GM23338 (cell line): ENCODE data around the gene C12orf43. TPM values are rescaled to one million over a fixed set of nuclear protein-coding genes. Genes with fewer than 3 reads are reported as not detected.

ENCODE experiments used
- ATAC-seq: fragments of 200-7000 bp; cut with Tn5 transposase; 3 replicates; pipeline ENCODE4 v1.9.1; 2020
- DNase-seq: peaks from one replicate; pipeline ENCODE4 v3.0.0-alpha.2; 2015; ENCODE audit warnings: low spot score
- H2AFZ ChIP-seq: fragments of 200-600 bp; sonication (generic); 2 replicates; pipeline ENCODE4 v1.8.0; 2016; ENCODE audit warnings: antibody characterized with exemption, mild to moderate bottlenecking, moderate library complexity
- H3F3A ChIP-seq: fragments of 200-600 bp; sonication (generic); replicated peaks from 2 replicates; pipeline ENCODE4 v1.8.0; 2017; ENCODE audit warnings: antibody characterized with exemption, mixed run types, low read depth
- H3K27ac ChIP-seq: fragments of 200-600 bp; sonication (generic); 2 replicates; pipeline ENCODE4 v1.6.1; 2016; ENCODE audit warnings: low read depth
- H3K27me3 ChIP-seq: fragments of 200-600 bp; sonication (generic); 2 replicates; pipeline ENCODE4 v1.8.0; 2016; ENCODE audit warnings: mild to moderate bottlenecking, mixed run types, moderate library complexity; ENCODE audit not compliant: insufficient read depth
- H3K36me3 ChIP-seq: fragments of 200-600 bp; sonication (generic); 2 replicates; pipeline ENCODE4 v1.8.0; 2016; ENCODE audit warnings: mild to moderate bottlenecking; ENCODE audit not compliant: insufficient read depth
- H3K4me1 ChIP-seq: fragments of 200-600 bp; sonication (generic); 2 replicates; pipeline ENCODE4 v1.8.0; 2016; ENCODE audit warnings: mild to moderate bottlenecking, moderate library complexity; ENCODE audit not compliant: insufficient read depth
- H3K4me2 ChIP-seq: fragments of 200-600 bp; sonication (generic); 2 replicates; pipeline ENCODE4 v1.7.1; 2017; ENCODE audit warnings: mixed run types
- H3K4me3 ChIP-seq: fragments of 200-600 bp; sonication (generic); 2 replicates; pipeline ENCODE4 v1.6.1; 2016; ENCODE audit warnings: mixed run types
- H3K79me2 ChIP-seq: fragments of 200-600 bp; sonication (generic); replicated peaks from 2 replicates; pipeline ENCODE4 v1.8.0; 2017; ENCODE audit warnings: mild to moderate bottlenecking; ENCODE audit not compliant: insufficient read depth
- H3K9me2 ChIP-seq: fragments of 200-600 bp; sonication (generic); 2 replicates; pipeline ENCODE4 v1.8.0; 2017; ENCODE audit not compliant: insufficient read depth
- H4K20me1 ChIP-seq: fragments of 200-600 bp; sonication (generic); replicated peaks from 2 replicates; pipeline ENCODE4 v1.8.0; 2017; ENCODE audit warnings: mild to moderate bottlenecking; ENCODE audit not compliant: insufficient read depth
- H3K27ac Mint-ChIP-seq: 2 replicates; pipeline ENCODE4 v1.8.0; 2020; ENCODE audit warnings: inconsistent platforms, mild to moderate bottlenecking, moderate library complexity, mixed read lengths
- H3K27me3 Mint-ChIP-seq: 3 replicates; pipeline ENCODE4 v1.8.0; 2022; ENCODE audit warnings: low read depth, mild to moderate bottlenecking, moderate library complexity, mixed read lengths, inconsistent platforms; ENCODE audit not compliant: insufficient read depth, poor library complexity
- H3K36me3 Mint-ChIP-seq: 3 replicates; pipeline ENCODE4 v1.8.0; 2021; ENCODE audit warnings: low read depth, mild to moderate bottlenecking, inconsistent platforms, moderate library complexity, mixed read lengths
- H3K4me1 Mint-ChIP-seq: 3 replicates; pipeline ENCODE4 v1.8.0; 2020; ENCODE audit warnings: mild to moderate bottlenecking, inconsistent platforms, mixed read lengths
- H3K4me3 Mint-ChIP-seq: 3 replicates; pipeline ENCODE4 v1.8.0; 2021; ENCODE audit warnings: moderate library complexity, mild to moderate bottlenecking, inconsistent platforms, mixed read lengths
- H3K9me3 Mint-ChIP-seq: 3 replicates; pipeline ENCODE4 v1.8.0; 2020; ENCODE audit warnings: moderate library complexity, mild to moderate bottlenecking, inconsistent platforms, mixed read lengths
- CREB1 ChIP-seq: fragments of 250-450 bp; sonication (Bioruptor Pico); IDR thresholded peaks from 2 replicates; pipeline ENCODE4 v1.5.0; 2020; ENCODE audit warnings: low read depth, mild to moderate bottlenecking, moderate library complexity
- CTCF ChIP-seq, 2 experiments: fragments of 200-600 bp in 1 of 2; sonication (generic) in 1 of 2; conservative IDR thresholded peaks; 2 replicates each; pipeline versions ENCODE4 v1.5.1 to v1.6.1; 2016 to 2017; ENCODE audit warnings: antibody characterized with exemption in 2 of 2, low read depth in 2 of 2, mild to moderate bottlenecking in 2 of 2, moderate library complexity in 1 of 2
- ETS1 ChIP-seq: IDR thresholded peaks from 2 replicates; pipeline ENCODE4 v1.6.1; 2016; ENCODE audit warnings: antibody characterized with exemption
- EZH2 ChIP-seq: fragments of 200-600 bp; sonication (generic); IDR thresholded peaks from one replicate; pipeline ENCODE4 v1.8.0; 2017; ENCODE audit warnings: antibody characterized with exemption, mild to moderate bottlenecking, low read depth; ENCODE audit not compliant: unreplicated experiment
- EZH2phosphoT487 ChIP-seq: fragments of 200-600 bp; sonication (generic); IDR thresholded peaks from one replicate; pipeline ENCODE4 v1.8.1; 2018; ENCODE audit warnings: antibody characterized with exemption; ENCODE audit not compliant: unreplicated experiment
- JUNB ChIP-seq: IDR thresholded peaks from one replicate; pipeline ENCODE4 v1.6.1; 2016; ENCODE audit warnings: antibody characterized with exemption; ENCODE audit not compliant: unreplicated experiment
- NANOG ChIP-seq: IDR thresholded peaks from 2 replicates; pipeline ENCODE4 v1.6.1; 2016; ENCODE audit warnings: antibody characterized with exemption, borderline replicate concordance
- POLR2AphosphoS5 ChIP-seq: IDR thresholded peaks from 2 replicates; pipeline ENCODE4 v1.6.1; 2016; ENCODE audit warnings: antibody characterized with exemption, low read depth
- STAT1 ChIP-seq: IDR thresholded peaks from one replicate; pipeline ENCODE4 v1.6.1; 2016; ENCODE audit warnings: antibody characterized with exemption; ENCODE audit not compliant: unreplicated experiment
- ZNF114 ChIP-seq: fragments of 250-450 bp; sonication (Bioruptor Pico); IDR thresholded peaks from 2 replicates; pipeline ENCODE4 v1.5.0; 2020; ENCODE audit warnings: mild to moderate bottlenecking, moderate library complexity
- ZNF331 ChIP-seq: fragments of 250-450 bp; sonication (Bioruptor Pico); IDR thresholded peaks from 2 replicates; pipeline ENCODE4 v1.5.0; 2020; ENCODE audit warnings: low read depth, mild to moderate bottlenecking, moderate library complexity
- ZNF462 ChIP-seq: fragments of 250-450 bp; sonication (Bioruptor Pico); IDR thresholded peaks from 2 replicates; pipeline ENCODE4 v1.5.0; 2020; ENCODE audit warnings: mild to moderate bottlenecking, moderate library complexity
- polyA plus RNA-seq: library from polyadenylated mRNA; unstranded; fragments of >200 nt; fragmentation: Nextera tagmentation; extraction: Ambion mirVana; gene quantifications from 2 replicates; pipeline ENCODE4 v1.2.1, GENCODE V29; 2016
- total RNA-seq: library from RNA; depleted of rRNA; stranded (reverse); fragments of >200 nt; shearing (Covaris generic); gene quantifications from 2 replicates; pipeline ENCODE4 v1.2.3, GENCODE V29; 2014

The C12orf43 gene
- total and polyA plus RNA-seq, 2 experiments from 2014 or later, result 15.2 to 20.7 TPM

- TF ChIP-seq CTCF (conservative IDR thresholded peaks at IDR 0.05; ENCODE audit: low read depth in 2 of 2) (no peak), ZNF114 (no peak), JUNB (no peak)
Measured at GRCh38 chr12:121064116-121064515, 47.8 kb upstream of the C12orf43 start (continued).

GRCh38 chr12:121062391-121063045, 46.2 kb upstream of the C12orf43 start:
- H3K9me2 ChIP-seq, result no peaks in the 10 kb centered on the region
- H3K27me3 Mint-ChIP-seq, result peaks cover 6% of the 10 kb centered on the region

More at GRCh38 chr12:121062391-121063045, 46.2 kb upstream of the C12orf43 start:
- Mint-ChIP-seq H3K4me3 (no peak overlapping the region), H3K36me3 (no peaks in the 10 kb centered on the region), H3K27ac (no peak overlapping the region), H3K4me1 (peaks cover 6% of the 10 kb centered on the region), H3K9me3 (no peaks in the 10 kb centered on the region)
- Histone ChIP-seq H3F3A (no peaks in the 10 kb centered on the region), H3K36me3 (no peaks in the 10 kb centered on the region), H3K79me2 (no peaks in the 10 kb centered on the region), H3K27ac (no peak overlapping the region), H2AFZ (no peak overlapping the region), H3K27me3 (no peaks in the 10 kb centered on the region), H4K20me1 (no peaks in the 10 kb centered on the region), H3K4me1 (no peaks in the 10 kb centered on the region), H3K4me3 (no peak overlapping the region), H3K4me2 (no peak overlapping the region)
- TF ChIP-seq CREB1 (CRISPR knock-in tag) (no peak), NANOG (no peak), ZNF331 (CRISPR knock-in tag) (no peak), CTCF (conservative IDR thresholded peaks at IDR 0.05; ENCODE audit: low read depth in 2 of 2) (no peak), ZNF462 (CRISPR knock-in tag) (no peak), EZH2phosphoT487 (no peak), ETS1 (no peak), POLR2AphosphoS5 (no peak), EZH2 (no peak), ZNF114 (no peak), STAT1 (no peak)
- DNase-seq (no peak), ATAC-seq (no peak)
